ENCODE data around the gene BORCS8.
A peak's percentile ranks its signal among the peaks of the same experiment; 100 is the strongest.
"Not testable (repeated sequence)": the region's sequence is repeated elsewhere in the genome, so short reads cannot be mapped to it uniquely, and the experiment has no call there.

BORCS8 gene

DNA sequence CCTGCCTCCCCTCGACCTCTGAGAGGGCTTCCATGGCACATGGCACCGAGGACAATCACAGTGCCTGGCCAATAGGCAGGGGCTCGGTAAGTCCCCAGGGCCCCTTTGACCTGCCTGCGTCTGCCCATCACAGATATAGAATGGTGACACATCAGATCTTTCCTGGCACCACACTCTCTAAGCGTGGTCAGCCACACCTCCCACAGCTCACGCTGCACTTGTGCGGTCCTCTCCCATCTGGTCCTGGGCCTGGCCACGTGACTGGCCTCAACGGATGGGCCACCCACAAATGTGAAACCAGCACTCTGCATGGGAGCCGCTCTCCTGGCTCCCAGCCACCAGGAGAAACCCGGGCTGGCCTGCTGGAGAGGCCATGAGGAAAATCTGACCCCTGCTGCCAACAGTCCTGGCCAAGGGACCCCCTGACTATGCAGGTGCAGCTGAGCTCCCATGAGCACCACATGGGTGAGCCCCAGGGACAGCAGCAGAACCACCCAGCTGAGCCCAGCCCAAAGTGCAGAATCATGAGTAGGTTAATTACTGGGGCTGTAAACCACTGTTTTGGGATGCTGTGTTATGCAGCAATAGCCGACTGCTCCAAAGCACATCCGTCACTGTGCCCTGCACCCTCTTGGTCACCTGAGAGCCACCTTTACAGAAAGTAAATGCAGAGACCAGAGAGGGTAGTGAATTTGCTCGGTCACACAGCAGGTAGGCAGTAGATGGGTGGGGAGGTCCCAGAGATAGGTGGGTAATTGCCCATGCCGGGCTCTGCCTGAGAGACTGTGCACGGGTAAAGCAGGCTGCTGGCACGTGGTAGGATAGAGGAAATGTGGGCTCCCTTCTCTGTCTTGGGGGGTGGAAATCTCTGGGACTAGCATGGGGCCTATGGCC lies 12.2 kb downstream of the BORCS8 start:
- no peak for DNase-seq

DNA sequence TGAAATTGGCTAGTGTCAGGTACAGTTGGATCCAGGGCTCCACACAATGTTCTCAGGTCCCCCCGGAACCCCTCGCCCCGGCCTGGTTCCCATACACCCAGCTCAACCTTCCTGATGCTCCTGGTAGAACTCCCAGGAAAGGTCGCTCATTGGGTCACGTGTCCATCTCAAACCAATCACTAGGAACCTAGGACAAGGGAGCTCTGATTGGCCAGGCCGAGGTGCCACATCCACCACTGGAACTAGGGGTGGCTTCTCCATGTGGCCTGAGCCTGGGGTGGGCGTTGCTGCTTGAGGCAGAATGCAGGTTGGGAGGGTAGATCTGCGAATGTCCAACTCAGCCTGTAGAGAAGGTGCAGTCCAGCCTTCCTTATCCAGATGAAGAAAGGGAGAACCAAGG lies 15.0 kb downstream of the BORCS8 start:
- no peak for DNase-seq

DNA sequence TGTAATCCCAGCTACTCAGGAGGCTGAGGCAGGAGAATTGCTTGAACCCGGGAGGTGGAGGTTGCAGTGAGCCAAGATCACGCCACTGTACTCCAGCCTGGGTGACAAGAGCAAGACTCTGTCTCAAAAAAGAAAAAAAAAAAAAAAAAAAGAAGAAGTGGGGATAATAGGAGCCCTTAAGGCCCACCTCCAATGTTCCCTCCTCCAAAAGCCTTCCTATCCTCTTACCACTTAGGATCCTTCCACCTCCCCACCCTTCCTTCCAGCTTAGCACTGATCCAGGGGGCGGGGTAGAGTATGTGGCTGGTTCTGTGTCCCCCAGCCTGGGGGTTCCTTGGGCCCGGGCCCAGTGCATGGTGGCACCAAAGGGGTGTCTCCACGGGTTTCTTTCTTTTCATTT lies 18.7 kb downstream of the BORCS8 start:
- not testable (repeated sequence) for DNase-seq

DNA sequence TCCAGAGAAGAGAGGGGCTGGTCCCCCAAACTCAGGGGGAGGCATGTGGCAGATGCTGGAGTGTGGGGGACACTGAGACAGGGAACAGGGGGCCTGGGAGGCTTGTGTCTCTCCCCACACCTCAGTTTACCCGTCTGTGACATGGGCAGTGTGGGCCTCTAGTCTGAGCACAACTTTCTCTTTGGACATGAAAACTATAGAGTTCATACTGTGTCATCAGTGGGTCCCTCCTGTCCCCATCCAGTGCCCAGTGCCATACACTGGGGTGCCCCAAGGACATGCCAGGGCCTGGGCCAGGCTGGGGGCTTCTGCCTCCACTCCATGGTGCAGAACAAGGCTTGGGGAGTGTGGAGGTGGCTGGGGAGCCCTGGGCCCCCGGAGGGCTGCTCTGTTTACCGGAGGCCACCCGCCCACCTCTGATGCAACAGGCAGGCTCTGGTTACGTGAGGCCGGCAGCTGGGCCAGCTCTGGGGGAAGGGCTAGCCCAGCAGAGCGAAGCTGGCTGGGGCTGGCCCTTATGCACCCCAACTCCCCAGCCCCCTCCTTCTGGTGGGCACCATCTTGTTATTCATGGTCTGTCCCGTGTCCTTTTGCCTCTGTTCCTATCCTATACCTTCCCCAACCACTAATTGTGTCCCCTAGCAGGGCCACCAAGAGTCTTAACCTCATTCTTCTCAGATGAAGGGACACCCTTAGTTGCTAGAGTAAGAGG lies 20.0 kb downstream of the BORCS8 start:
- DNase-seq = peak; percentile 41

DNA sequence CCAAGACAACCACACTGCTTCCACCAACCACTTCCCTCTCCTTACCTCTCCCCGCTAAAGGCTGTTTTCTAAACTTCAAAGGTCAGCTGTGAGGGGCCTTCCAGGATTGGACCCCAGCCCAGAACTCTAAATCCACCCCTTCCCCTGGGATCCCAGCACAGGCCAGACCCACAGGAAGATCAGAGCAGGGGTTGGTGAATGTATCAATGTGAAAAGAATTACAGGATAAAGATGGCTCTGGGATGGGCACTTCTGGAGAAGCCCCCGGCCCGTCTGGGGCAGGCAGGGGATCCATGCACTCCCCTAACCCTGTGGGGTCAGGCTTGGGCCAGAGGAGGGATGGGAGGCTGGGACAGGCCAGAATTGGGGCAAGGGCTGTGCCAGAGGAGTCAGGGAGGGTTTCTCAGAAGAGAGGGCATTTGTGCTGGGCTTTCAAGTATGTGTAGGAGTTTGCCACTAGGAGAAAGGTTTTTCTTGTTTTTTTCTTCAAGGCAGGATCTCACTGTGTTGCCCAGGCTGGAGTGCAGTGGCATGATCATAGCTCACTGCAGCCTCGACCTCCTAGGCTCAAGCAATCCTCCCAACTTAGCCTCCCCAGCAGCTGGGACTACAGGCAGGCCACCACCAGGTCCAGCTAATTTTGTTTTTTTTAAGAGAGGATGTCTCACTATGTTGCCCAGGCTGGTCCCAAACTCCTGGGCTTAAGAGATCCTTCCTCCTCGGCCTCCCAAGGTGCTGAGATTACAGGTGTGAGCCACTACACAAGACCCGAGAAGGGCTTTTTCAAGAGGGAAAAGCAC lies 20.9 kb downstream of the BORCS8 start:
- DNase-seq = no peak

DNA sequence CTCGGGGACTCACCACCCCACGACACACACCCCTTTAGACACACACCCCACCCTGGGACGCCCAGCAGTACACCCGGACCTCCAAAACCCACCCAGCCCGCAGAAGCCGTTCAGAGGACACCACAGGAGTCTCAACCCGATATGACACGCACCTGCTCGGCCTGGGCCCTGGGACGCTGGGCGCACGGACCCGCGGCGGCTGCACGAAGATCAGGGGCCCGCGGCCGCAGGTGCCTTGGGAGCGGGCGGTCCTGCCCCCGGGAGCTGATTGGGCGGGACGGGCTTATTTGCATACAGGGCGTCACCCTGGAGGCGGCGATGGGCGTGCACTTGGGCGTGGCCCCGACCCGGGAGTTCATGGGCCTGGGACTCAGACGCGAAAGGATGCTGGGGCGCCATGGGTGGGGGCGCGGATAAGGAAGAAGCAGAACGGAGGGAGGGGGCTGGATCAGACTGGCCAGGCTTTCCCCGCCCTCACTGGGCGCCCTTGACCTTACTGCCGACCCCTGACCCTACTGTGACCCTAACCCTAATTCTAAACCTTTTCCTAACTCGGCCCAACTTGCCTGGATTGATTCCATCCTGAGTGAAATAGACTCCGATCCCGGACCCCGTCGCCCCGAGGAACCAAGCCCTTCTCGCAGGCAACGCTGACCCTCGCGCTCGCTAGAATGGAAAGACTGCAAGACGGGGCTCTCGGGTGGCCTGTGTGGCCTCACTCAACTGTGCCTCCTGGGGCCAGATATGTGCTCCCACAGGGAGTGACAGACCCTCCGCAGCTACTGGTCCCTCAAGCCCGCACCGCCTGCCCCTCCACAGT lies 21.7 kb downstream of the BORCS8 start, which contains the start of gene MEF2B:
TSS of gene MEF2B (minus strand) at position 211 of the 820 bp plus-strand sequence. CDS start 19,528 bp downstream, outside the sequence.
- DNase-seq = no peak

DNA sequence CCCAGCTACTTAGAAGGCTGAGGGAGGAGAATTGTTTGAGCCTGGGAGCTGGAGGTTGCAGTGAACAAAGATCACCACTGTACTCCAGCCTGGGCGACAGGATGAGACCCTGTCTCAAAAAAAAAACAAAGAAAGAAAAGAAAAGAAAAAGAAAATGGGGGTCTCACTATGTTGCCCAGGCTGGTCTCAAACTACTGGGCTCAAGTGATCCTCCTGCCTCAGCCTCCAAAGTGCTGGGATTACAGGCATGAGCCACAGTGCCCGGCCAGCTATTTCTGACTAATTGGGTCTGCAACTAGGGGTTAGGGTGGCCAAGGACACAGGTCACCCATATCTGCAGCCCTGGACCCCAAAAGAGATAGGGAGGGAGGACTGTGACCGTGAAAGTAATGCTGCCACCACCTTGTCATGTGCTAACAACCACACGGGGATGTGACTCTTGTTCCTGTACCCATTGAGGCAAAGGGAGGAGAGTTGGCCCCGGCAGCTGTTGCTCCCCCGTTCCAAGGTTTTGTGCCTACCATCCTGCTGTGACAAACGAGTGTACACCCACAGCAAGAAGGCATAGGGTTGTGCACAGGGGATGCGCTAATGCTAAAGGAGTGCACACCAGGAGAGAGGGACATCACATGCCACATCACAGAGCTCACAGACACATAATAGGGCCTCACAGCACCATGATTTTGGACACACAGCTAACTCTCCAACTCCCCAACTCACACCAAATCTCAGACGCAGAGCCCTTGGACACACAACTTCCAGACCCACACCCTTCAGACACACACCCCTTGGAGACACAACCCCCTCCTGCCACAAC lies 22.5 kb downstream of the BORCS8 start:
- no peak for DNase-seq

DNA sequence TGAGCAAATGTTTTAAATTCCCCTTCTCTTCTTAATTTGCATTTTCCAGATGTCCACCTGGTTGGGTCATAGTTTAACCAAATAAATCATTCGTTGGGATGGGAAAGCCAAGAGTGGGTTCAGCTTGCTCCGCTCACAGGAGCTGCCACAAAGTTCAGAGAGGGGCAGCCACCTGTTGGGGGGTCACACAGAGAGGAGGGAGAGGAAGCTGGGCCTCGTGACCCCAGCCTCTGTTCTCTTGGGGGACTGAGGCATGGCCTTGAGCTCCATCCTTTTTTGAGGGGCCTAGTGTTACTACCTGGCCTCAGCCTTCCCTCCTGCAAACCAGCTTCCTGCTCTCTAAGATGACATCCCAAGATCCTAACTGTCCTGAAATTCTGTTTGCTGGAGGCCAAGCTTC lies 24.3 kb downstream of the BORCS8 start:
- no peak for DNase-seq

DNA sequence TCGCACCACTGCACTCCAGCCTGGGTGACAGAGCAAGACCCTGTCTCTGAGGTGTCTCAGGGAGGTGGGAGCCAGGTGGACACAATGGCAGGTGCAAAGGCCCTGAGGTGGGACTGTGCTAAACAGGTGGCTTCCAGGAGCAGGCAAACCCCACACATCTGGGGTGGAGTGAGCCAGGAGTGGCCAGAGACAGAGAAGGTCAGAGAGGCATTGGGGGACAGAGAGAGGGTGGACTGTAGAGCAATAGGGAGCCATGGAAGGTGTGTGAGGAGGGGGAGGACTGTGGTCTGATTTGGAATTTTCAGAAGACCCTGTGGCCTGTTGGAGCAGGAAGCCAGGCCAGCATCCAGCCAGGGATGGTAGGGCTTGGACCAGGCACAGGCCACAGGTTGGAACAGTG lies 26.6 kb downstream of the BORCS8 start:
- DNase-seq = no peak

DNA sequence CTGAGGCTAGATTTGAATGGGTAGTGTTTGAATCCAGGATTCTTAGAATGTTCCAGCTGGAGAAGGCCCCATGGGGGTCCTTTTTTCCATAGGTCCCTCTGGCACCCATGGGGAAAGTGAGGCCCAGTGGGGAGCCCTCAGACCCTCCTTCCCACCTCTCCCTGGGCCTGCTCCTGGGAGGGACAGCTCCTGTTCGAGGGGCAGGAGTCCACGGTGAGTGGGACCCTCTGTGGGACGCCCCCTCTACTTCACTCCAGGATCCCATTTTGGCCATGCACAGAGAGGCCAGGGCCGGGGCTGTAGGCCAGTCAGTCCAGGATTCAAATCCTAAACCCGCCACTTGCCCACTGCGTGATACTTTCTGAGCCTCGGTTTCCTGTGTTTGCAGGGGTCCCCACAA lies 29.5 kb downstream of the BORCS8 start:
- no peak for DNase-seq

DNA sequence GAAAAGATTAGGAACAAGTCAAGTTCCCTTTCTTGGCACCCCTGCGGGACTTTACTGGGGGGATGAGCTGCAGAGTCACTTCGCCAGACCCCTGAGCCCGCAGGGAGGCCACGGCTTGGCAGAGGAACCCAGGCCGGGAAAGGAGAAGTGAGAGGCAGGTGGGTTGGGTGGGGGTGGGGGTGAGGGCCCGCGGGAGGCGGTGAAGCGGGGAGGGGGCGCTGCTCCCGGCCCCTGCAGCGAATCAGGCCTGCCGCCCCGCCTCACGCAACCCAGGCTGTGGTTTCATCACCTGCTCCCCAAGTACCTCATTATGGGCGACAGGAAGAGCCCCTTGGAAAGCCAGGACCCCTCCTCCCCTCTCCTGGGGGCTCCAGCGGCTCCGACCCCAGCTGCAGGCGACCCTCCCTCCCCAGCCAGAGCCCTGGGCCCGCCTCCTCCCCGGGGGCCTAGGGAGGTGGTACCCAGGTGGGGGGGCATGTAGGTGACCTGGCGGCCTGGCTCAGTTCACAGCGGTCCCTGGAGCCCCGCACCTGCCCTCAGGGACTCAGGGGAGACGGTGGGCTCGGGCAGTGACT lies 31.4 kb downstream of the BORCS8 start:
- DNase-seq = no peak

DNA sequence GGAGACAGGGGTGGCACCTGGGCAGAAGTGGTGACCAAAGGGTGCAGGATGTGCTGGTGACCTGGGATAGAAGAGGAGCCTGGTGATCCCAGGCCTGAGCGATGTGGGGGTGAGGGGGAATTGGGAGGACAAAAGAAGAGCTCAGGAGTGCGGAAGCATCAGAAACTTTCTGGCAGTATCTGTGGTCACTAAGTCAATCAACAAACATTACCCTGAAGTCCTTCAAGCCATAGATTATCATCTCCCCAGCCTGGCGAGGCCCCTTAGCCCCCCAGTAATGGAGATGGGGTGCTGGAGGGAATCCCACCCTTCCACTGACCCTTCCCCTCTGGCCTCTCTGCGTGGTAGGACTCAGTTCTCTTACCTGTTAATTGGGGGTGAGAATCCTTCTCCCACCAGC lies 32.4 kb downstream of the BORCS8 start:
- DNase-seq = no peak

DNA sequence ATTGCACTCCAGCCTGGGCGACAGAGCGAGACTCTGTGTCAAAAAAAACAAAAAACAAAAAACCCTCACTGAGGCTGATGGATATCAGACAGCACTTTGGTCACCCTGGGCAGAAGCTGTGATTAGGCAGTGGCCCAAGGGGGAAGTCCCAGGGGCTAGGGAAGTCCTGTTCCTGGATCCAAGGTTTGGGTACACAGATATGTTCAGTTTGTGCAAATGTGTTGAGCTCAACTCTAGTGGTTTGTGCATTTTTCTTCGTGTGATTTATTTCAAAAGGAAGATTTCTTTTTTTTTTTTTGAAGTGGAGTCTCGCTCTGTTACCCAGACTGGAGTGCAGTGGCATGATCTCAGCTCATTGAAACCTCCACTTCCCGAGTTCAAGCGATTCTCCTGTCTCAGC lies 34.1 kb downstream of the BORCS8 start:
- no peak for DNase-seq

DNA sequence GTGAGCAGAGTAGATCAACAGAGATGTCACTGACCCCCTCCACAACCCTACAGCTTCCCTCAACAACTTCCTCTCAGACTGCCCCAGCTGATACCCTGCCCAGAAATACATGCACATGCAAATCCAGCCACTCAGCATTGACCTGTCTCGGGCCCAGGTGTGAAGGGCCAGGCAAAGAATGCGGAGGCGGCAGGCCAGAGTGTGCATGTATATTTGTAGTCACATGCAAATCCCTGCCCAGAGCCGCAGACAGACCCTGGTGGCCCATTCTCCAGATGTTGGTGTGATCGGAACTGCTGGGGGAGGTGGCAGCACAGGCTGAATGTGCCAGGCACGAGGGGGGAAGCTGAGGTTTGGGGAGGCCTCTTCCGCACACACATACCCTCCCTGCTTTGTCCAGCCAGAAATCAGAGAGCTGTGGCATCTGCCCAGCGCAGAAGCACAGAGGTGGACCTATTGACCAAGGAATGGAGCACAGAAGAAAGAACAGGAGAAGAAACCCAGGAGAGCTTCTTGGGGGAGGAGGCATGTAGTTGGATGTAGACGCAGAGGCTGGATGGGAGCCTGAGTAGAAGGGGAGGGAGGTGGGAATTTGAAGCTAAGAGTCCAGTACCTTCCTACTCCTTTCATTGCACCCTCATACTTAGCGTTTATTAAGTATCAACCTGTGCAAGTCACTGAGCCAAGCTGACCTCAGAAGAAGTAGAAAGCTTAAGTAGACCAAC lies 36.3 kb downstream of the BORCS8 start:
- DNase-seq = no peak

DNA sequence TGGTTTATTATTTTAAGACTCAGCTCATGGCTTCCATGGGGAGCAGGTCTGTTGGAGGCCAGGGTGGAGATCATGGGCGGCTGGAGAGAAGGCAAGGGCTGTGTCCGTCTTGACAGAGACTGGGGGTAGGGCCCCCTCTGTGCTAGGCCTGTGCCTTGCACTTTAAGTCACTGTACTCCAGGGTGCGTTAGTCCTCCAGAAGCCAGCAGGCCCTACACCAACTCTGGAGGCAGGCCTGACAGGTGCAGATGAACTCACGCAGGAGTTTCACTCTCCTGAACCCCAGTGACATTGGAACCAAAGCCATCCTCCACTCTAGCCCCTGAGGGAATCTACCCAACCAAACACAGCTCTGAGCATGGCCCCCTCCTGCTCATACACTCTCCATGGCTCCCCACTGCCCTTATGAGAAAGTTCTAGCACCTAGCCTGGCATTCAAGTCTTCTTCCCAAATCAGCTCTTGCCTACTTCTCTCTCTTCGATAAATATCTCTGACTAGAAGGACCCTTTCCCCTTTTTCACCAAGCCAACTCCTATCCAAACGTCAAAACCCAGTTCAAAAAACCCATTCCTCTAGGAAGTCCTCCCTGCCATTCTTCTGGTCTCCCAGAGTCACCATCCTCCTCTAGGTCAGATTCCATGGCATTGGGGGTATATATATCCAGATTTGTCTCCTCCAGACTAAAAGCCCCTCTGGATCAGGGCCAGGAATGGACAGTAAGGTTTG lies 37.0 kb downstream of the BORCS8 start:
- no peak for DNase-seq

DNA sequence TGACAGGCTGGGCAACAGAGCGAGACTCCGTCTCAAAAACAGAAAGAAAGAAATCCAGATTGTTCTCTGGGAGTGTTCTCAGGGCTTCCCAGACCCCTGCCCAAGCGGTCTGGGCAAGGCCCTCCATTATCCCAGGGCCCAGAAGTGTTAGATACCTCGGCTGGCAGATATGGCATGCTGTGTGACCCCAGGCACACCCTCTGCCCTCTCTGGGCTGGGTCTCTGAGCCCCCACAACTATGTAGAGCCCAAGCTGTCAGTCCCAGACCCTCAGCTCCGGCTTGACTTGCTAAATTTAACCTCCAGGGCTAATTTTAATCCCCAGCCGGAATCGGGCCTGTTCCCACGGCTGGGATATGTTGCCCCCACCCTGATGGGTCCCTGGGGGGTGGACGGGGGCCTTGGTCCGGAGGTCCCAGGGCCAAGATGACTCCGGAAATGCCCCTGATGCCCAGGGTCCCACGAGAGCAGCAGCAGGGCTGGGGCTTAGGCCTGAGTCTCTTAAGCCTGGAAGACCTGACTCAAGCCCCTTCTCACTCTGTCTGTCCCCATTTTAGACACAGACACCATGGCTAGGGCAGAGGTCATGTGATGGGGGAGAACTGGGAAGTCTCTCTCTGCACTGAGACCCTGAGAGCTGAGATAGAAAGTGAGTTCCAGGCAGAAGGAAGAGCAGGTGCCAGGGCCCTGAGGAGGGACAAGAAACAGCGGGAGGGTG lies 39.1 kb downstream of the BORCS8 start:
- no peak for DNase-seq

DNA sequence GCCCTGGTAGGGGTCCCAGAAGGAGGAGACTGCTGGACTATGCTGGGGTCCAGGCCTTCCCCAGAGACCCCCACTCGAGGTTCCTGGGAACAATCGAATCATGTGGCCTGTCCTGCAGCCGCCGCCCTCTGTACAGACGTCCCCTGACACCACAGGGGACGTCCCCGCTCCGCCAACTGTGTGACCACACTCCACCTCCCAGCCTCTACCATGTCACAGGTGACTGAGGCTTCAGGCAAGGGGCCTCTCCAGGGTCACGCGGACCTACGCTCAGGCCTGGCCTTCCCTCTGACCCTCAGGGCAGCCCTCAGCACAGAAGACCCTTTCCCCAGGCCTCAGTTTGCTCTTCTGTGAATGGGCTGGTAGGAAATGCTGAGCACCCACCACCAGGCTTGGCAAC lies 40.5 kb downstream of the BORCS8 start:
- DNase-seq = no peak

DNA sequence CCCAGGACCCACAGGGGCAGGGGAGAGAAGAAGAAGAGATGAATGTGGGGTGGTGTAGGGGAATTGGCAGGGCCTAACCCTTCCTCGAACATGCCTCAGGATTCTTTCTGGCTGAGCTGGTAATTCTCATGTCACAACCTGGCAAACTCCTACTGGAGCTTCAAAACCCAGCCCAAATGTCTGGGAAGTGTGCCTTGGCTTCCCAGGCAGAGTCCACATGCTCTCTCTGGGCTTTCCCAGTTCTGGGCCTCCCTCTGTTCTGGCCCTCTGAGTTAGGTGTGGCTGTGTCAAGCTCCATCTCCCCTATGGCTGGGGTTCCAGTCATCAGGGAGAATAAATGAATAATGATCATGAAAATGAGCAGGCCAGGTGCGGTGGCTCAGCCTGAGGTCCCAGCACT lies 42.5 kb downstream of the BORCS8 start:
- DNase-seq = no peak

DNA sequence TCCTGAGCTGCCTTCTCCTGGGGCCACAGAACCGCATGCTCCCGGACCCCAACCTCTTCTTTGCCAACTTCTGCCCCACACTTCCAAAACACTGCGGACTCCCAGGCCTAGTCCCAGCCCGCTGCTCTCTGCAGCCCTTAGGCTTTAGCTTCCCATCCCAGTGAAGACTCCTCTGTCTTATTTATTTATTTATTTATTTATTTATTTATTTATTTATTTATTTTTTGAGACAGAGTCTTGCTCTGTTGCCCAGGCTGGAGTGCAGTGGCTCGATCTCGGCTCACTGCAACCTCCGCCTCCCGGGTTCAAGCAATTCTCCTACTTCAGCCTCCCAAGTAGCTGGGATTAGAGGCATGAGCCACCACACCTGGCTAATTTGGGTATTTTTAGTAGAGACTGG lies 43.4 kb downstream of the BORCS8 start:
- not testable (repeated sequence) for DNase-seq

All from HCEC 1CT (cell line).